ENCODE measurements around the gene EYS.

EYS gene

DNA sequence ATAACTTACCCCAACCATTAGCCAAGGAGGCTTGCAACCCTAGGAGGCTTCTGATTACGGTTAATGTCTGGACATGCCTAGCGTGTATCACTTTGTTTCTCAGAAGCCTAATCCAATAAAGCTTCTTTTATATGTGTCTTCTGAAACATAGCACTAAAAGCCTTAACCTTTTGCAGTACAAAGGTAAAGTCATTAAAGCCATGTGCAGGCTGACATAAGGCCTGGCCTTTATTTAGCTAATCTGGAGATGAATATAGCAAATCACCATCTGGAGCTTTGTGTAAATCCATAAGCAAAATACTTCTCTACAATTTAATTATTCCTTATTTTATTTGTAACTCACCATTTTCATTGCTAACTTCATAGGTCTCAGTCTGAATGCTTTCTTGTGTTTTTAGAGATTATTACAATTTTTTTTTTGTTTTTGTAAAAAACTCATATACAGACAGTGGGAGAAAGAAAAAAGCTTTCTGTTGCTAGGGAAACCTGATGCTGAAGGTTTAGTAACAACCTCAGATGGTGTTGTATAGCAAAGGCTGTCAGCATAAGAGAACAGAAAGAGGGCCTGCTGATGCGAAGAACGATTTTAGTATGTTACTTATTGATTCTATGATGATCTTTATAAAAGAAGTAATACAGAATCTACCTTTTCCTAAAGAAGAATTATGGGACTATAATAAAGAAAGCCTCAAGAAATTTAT, at the start of gene EYS:
TSS of gene EYS (minus strand) at position 101 of the 701 bp plus-strand sequence. CDS start 211,816 bp downstream, outside the sequence.
- DNase-seq: no peak

- no peak for DNase-seq
These were observed 39.3 kb upstream of the EYS start for GRCh38 chr6:65746302-65746701.

GRCh38 chr6:65745614-65746013, 38.6 kb upstream of the EYS start:
- no peak for DNase-seq

- DNase-seq: no peak
These were observed 22.0 kb upstream of the EYS start for GRCh38 chr6:65728879-65729479.

DNA sequence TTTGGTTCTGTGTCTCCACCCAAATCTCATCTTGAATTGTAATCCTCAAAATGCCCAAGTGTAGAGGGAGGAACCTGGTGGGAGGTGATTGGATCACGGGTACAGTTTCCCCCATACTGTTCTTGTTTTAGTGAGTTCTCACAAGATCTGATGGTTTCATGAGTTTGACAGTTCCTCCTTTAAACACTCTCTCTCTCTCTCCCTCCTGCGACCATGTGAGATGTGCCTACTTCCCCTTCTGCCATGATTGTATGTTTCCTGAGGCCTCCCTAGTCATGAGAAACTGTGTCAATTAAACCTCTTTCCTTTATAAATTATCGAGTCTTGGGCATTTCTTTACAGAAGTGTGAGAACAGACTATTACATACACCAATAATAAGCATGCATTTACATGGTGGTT, 12.1 kb upstream of the EYS start:
- no peak for DNase-seq

GRCh38 chr6:65711531-65711930, 4.5 kb upstream of the EYS start:
- DNase-seq: no peak

DNA sequence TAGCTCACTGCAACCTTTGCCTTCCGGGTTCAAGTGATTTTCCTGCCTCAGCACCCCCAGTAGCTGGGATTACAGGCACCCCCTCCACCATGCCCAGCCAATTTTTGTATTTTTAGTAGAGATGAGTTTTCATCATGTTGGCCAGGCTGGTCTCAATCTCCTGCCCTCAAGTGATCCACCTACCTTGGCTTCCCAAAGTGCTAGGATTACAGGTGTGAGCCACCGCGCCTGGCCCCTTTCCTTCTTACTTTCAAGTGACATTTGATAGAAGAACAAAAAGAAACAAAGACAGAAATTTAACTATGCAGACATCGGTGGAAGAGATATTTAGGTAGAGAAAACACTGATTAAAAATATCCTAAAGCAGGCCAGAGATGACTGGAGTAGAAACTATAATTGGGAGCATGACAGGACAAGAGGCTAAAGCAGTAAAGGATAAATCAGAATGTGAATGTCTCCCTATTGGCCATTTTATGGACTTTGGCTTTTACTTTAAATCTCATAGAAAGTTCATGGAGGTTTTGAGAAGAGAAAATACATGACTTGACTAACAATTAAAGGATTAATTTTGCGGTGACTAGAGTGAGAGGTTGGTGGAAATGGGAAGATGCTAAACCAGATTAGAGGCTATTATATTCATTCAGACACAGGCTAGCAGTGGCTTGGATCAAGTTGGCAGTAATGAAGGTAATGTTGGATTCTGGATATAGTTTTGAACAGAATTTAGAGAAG, 2.2 kb upstream of the EYS start:
- DNase-seq: no peak

DNA sequence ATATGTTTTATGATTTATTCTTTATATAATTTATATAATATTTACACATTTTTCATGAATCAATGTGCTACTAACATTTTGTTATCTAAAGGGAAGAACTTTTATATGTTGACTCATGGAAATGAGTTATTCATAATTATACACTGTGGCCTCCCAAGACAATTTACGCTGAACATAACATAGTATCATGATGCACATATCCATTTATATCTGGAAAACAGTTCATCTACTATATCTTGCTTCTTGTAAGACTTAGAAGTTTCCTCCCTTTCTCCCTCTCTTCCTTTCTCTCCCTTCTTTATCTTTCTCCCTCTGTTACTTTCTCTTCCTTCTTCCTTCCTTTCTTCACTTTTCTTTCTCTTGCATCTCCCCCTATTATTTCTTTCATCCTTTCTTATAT, 1.1 kb upstream of the EYS start:
- no peak for DNase-seq

DNA sequence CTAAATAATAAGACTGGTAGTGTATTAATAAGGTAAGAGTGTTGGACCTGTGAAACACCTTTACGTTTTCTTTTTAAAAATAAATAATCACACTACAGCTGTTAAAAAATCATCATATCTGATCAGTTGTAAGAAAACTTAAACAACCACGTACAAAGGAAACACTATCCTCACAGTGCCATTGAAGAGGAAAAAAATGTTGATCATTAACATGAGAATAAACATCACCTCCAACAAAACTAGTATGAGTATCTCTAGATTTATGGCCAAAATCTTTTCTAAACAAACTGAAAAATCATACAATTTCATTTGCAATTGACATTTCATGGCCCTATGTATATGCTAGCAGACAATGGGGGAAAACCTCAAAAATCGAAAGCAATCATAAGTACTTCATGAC, 590 bp downstream of the EYS start:
- DNase-seq: no peak

DNA sequence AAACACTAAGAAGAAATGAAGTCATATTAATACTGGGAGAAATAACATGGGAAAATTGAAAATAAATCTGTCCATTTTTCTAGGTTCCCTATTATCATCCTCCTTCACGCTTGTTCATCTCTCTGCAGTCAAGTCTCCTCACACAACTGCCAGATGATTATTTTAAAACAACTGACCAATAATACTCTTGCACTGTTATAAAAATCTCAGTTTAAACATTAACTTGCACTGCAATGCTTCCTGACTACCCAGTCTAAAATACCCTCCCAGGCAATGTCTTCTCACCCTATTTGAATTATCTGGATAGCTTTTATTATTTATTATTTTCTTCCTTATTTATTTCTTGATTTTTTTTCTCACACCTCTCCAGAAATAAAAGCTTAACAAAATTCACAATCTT, 5.7 kb downstream of the EYS start:
- no peak for DNase-seq

- DNase-seq: no peak
These were observed 6.5 kb downstream of the EYS start for GRCh38 chr6:65700561-65700960.

- no peak for DNase-seq
These were observed 14.9 kb downstream of the EYS start for GRCh38 chr6:65692109-65692508.

GRCh38 chr6:65680232-65680631, 26.8 kb downstream of the EYS start:
- DNase-seq: no peak

DNA sequence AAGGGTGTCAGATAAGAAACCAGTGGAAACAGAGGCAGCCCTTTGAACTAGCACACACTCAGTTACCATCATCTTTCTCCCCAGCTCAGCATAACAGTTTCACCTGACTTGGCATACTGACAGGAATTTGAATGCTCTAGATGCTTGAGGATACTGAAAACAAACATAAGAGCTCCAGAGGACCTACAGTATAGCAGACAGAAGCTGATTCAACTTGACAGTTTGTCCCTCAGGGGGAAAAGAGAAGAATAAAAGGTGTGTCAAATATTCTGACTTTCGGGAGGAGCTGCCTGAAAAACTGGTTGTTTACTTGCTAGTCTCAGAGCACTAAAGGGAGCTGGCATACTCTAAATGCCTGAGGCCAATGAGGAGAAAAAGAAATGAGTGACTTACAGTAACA, 35.1 kb downstream of the EYS start:
- no peak for DNase-seq

- DNase-seq: no peak
These were observed 38.9 kb downstream of the EYS start for GRCh38 chr6:65667916-65668656.

GRCh38 chr6:65650086-65650485, 56.9 kb downstream of the EYS start:
- DNase-seq: no peak

DNA sequence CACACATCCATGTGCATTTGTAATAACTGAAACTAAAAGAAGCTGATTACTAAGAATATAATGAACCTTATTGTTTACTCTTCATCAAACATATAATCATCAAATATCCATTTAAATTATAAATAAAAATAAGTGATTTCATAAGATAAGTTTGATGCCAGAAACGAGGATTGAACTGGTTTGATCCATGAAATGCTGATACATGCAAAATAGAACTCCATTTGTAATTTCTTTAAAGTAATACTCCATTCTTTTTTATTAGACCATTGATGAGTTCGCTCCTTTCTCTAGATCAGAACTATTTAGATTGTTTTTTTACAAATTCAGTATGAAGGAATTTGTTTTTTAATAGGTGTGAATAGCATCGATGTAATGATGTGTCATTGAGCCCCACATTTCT, 57.6 kb downstream of the EYS start:
- no peak for DNase-seq

DNA sequence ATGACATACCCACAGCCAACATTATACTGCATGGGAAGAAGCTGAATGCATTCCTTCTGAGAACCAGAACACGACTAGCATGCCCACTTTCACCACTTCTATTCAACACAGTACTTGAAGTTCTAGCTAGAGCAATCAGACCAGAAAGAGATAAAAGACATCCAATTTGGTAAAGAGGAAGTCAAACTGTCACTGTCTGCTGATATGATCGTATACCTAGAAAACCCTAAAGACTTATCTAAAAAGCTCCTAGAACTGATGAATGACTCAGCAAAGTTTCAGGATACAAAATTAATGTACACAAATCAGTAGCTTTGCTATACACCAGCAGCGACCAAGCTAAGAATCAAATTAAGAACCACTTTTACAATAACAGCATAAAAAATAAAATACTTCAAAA, 60.5 kb downstream of the EYS start:
- DNase-seq: no peak

DNA sequence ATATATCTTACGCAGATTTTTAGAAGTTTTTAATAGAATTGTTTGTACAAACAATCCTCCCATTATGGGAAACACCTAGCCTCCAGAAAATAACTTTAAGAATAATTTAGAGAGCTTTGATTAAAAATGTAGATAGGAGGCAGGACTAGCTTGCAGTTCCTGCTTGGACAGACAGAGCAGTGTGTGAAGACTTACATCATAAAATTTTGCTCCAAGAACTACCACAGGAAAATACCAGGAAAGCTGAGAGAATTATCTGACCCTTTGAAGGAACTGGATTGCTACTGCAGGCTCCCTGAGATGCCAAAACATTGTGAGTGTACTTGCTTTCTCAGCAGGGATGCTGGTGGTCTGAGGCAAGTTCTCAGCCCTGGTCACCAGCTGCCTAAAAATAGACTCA, 64.2 kb downstream of the EYS start:
- no peak for DNase-seq

- DNase-seq: no peak
These were observed 68.8 kb downstream of the EYS start for GRCh38 chr6:65638047-65638831.

DNA sequence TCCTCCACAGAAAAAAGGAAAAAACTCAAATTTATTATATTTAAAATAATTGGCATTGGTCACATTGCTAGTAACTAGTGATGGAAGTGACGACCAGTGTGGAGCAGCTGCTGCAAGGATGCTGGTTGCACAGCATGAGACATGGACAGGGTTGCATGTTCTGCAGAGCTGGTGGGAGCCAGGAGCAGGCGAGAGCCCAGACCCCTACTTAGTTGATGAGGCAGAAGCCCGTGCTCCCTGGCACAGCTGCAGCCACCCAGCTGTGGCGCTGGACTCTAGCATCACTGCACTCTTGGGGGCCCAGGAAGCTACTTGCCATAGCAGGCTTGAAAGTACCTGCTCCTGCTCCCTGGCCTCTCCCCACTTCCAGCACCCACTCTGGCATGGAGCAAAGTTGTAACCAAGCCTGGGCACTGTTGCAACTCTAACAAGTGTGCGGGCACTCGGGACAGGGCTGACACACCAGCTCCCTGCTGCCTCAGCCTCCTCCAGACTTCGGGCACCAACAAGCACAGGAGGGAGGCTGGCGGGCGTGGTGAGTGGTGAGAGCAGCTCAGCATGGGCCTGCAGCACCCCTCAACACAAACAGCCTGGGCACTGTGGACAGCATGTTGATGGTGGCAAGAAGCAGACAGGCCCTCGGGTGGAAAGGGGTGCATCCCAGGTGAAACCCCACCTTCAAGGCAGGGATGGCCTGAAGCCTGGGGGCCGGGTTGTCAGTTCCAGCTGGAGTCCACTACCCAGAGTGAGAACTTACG, 69.6 kb downstream of the EYS start:
- DNase-seq: no peak

GRCh38 chr6:65633501-65633900, 73.5 kb downstream of the EYS start:
- DNase-seq: no peak
